HG02840 (cell line): ENCODE results near the gene PLCB4.

ENCODE experiments used
- ATAC-seq: cut with Tn5 transposase; IDR thresholded peaks from one replicate; pipeline ENCODE4 v1.9.1; 2021; ENCODE audit warnings: mild to moderate bottlenecking, moderate library complexity, moderate number of reproducible peaks; ENCODE audit not compliant: unreplicated experiment, low FRiP score

PLCB4 gene

GRCh38 chr20:9300080-9300479, 231.2 kb downstream of the PLCB4 start:
- no peak for ATAC-seq

DNA sequence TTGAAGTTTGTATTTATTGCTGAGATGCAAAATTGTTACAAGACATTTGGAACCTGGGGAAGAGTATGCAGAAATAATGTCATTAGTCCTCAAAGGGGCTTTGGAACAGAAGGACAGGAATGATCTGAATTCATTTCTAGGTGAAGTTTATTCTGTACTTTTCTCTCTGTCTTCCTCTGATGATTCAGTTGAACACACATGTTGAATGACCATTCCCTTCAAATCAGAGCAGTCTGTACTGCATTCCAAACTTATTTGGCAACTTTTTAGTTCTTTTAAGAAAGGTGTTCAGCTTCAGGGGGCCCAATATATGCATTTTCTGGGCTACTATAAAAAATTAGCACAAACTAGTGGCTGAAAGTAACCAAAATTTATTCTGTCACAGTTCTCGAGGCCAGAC, 231.6 kb downstream of the PLCB4 start:
- no peak for ATAC-seq

- no peak for ATAC-seq
Measured at GRCh38 chr20:9301129-9302090, 232.5 kb downstream of the PLCB4 start.

GRCh38 chr20:9302091-9302462, 233.2 kb downstream of the PLCB4 start:
- no peak for ATAC-seq

DNA sequence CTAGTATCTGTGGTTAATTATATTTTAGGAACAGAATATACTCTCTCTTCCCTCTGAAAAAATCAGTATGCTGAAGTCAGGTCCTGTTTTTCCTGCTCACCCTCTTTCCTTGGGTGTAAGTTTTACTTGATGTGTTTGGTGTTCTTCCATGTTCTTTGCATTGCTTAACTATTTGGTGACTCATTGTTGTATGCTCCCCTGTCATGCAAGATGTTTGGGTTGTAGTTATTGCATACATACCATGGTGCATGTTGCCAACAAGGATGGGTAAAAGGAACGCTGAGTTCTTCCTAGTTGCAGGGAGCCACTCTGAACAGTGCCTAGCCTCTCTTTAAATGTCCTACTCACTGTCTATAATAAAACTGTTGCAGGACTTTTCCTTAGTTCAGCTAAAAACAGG, 237.6 kb downstream of the PLCB4 start:
- ATAC-seq = no peak

- ATAC-seq = no peak
Measured at GRCh38 chr20:9308056-9308455, 239.2 kb downstream of the PLCB4 start.

GRCh38 chr20:9311132-9311531, 242.2 kb downstream of the PLCB4 start:
- ATAC-seq = no peak

DNA sequence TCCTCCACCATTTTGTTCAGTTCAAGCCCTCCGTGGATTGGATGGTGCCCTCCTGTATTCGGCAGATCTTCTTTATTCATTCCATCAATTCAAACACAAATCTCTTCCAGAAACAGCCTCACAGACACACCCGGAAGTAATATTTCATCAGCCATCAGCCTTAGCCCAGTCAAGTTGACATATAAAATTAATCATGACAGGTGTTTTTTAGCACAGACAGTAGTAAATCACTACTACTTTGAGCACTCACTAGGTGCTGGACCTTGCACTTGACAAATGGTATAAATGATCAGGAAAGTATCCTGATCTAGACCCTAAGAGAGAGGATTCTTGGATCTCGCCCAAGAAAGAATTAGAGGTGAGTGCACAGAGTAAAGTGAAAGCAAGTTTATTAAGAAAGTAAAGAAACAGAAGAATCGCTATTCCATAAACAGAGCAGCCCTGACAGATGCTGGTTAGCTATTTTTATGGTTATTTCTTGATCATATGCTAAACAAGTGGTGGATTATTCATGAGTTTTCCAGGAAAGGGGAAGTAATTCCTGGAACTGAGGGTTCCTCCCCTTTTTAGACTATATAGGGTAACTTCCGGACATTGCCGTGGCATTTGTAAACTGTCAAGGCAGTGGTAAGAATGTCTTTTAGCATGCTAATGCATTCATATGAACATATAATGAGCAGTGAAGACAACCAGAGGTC, 250.9 kb downstream of the PLCB4 start:
- no peak for ATAC-seq

- ATAC-seq = no peak
Measured at GRCh38 chr20:9321007-9321406, 252.1 kb downstream of the PLCB4 start.

GRCh38 chr20:9322661-9323060, 253.8 kb downstream of the PLCB4 start:
- ATAC-seq = no peak

GRCh38 chr20:9323622-9324021, 254.7 kb downstream of the PLCB4 start:
- no peak for ATAC-seq

DNA sequence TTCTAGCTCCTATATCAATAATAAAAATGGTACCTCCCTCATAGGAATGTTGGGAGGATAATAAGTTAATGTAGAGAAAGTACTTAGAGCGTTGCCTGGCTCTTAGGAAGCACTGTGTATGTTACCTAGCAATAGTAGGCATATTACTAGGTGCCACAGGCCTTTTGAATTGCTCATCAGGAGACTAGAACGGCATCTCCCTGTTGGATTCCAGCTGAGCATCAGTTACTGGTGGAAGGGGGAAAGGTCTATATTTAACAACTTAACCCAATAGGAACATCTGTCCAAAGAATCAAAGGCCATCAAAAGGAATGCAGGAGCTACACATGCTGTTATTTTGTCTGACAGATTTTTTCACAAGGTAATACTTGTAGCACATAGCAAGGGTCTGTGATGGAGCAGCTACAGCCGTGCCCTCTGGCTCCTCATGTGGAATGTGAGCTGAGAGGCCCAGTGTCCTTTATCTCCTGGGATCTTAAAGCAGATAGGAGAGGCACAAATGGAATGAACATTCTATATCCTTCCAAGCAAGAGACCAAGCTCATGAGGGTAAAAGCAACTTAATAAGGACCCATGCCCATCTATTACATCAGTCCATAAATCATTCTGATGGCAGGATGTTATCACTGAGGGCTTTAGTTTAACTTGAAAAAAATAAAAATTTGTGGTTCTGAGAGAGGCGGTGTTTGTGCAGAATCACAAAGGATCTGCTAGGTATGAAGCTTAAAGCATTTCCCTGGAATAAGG, 260.6 kb downstream of the PLCB4 start:
- ATAC-seq = no peak

DNA sequence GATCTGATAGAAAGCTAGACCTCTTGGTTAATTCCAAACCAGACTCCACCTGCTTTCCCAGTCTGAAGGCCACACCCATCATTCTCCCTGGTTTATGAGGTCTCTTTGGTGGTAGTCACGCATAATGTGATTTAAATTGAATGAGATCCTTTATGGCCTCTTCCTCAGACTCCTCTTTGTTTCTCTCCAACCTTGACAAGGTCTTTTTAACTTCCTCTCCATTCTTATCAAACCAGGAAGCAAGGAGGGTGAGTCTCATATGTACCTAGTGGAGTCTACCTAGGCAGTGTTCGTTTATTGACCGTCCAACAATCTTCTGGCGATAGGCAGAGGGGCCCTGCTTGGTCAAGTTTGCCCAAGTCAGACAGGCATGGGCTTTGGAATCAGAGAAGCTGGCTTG, 261.3 kb downstream of the PLCB4 start:
- ATAC-seq = no peak

DNA sequence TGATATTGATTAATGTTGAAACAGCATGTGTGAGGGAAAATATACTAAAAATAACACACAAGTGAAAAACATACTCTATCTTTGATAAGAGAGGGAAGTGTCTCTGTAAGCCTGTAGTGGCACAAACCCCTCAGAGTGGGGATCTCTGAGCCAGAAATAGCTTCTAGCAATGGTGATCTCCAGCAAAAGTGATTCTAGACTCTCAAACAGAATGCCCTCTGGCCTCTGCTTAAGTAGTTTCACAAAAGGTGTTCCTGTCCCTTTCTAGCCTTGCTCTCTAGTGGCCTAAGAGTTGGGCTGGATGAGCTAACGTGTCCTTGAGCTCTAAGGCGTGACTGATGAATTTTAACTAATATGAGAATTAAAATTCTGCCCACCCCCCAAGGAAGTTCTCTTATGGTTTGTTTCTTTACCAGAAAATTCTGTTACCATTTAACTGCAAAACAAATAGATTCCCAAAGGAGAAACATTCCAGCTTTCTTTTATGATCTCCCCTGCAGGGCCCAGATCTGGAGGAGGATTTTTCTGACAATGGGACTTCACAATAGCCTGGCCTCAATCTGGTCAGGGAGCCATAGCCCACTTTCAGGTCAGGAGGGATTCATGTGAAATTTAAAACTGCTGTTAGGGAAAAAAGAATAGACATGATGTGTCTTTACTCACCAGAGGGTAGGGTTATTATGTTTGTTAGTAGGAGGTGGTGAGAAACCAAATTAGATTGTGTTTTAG, 263.0 kb downstream of the PLCB4 start:
- no peak for ATAC-seq

DNA sequence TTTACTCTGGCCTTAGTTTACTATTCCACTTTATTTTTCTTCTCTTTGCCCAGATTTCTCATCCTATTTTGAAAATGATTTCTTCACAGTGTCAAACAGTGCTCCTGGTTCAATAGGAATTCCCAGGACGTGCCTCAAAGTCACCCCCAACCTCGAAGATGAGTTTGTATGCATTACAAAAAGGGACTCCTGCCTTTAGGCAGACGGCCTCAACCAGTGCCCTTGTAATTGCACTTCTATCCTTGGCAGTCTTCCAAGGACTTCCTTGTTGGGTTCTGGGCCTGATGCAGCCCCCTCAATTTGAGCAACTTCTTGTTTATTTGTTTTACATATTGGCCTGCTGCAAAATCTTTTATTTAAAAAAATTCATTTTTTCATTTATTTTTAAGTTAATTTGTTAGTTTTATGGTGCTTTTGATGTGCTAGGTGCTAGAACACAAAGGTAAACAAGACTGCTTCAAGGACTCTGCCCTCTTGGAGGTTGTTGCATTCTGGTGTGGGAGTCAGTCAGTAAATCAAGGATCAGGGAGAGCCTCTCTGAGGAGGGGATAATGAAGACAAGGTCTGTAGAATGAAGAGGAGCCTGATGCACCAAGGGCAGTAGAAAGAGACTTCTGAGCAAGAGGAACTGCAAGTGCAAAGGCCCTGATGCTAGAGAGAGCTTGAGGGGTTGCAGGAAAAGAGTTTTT, 264.0 kb downstream of the PLCB4 start:
- no peak for ATAC-seq

GRCh38 chr20:9334866-9335265, 266.0 kb downstream of the PLCB4 start:
- ATAC-seq = no peak

DNA sequence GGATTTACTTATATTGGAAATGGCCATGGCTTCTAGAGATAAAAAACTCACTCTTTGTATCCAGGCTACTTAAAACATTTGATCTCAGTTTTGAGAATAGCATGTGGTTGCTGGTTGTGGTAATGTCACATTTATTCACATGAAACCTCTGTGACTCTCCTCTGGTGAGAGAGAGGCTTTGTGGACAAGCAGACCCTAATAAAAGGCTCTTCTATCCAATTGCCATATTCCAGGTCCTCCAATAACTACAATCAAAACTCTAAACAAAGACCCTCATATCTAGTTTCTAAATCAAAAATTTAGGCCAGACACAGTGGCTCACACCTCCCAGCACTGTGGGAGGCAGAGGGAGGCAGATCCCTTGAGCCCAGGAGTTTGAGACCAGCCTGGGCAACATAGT, 269.2 kb downstream of the PLCB4 start:
- ATAC-seq = no peak

DNA sequence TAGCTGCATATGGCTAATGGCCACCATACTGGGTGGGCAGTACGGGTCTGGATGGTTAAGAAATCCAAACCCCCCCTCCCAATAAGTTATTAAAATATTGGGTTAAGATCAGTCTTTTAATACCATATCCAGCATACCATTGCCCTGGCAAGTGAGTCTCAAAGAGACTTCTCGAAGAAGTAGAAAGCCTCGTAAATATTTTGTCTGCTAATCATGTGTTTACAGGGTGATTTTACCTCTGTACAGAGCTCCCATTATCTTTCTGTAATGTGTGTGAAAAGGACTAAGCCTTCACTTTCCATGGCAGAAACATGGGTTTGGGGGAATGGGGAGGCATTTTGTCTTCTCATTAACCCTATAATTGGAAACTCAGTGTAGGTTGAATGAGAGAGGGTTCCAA, 270.8 kb downstream of the PLCB4 start:
- no peak for ATAC-seq

- ATAC-seq = no peak
Measured at GRCh38 chr20:9342651-9343050, 273.8 kb downstream of the PLCB4 start.
